ENCODE measurements around the gene HS6ST3.

The HS6ST3 gene

DNA sequence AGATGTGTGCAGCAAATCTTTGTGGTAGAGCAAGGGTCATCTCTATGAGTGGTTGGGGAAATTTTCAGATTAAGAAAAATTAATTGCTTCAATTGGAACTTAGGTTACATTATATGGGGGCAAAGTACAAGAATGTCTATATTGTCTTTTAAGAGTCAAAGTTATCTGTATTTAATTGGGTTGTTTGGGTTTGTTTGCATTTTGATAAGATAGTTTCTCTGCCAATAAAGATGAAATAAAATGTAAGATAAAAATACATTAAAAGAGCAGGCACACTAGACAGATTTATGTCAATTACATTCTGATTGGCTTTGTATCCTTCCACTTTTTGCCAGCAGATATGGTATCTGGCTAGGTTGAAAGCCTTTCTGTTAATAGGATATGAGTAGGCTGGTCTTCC lies 587.1 kb downstream of the HS6ST3 start:
- no peak for DNase-seq

DNA sequence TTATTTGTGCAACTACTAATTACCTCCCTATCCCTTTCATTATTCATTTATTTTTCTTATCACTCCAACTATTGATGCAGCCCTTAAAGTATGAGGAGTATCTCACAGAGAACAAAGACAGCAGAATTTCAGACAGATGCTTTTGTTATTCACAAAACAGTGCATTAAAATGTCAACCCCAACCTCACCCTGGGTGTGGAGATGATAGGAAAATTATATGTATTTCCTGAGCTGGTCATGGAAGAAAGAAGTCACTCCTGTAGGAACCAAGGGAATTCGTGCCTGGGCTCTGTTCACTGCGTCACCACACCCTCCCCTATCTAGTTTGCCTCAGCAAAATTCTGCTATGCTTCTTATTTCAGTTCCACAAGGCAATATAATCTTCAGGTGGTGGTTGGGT lies 588.9 kb downstream of the HS6ST3 start:
- DNase-seq: no peak

DNA sequence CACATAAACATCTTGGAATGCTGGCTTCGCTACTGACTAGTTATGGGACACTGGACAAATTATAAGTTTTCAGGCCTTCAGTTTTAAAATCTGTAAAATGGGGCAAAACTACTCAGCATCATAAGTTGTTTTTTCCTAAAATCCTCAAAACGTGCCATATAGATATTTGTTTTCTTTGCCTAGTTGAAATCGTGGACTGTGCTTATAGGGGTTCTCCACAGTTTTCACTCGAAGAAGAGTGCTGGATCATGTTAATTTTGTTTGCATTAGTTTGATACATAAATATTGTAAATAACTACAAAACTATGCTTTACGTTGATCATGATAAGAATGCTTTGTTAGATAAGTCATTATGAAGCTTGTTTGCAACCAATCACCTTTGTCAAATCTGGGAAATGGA lies 591.0 kb downstream of the HS6ST3 start:
- no peak for DNase-seq

DNA sequence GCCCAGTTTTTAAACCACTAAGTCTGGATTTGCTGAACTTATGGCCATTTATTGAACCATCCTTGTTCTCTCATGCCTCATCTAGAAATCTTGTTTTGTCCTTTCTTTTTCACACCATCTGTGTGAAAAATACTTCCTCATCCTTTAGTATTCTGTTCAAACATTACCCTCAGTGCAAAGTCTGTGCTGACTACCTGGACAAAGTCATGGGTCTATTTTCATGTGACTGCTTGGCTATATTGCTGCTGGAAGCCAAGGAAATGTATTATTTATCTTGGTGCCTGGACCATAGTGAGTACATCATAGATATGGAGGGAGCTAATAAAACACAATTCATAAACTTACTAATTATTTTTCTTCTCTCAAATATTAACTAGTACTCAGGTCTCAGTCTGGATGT lies 591.9 kb downstream of the HS6ST3 start:
- no peak for DNase-seq

DNA sequence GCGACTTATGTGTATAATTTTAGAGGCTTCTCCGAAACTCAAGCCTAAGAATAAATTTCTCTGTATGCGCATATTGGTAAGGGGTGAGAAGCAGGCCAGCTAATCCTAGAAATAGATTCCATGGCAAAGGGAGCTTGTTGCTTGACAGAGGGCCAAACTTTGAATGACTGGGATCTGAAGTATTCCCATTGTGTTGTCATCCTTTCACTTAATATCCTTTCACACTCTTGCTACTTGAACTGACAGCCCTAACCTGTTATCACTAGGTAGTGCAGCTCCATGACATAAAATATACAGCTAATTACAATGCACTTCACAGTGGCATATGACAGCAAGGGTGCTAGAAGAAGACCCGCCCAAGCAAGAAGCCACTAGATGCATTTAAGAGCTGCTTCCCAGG lies 594.6 kb downstream of the HS6ST3 start:
- DNase-seq: no peak

DNA sequence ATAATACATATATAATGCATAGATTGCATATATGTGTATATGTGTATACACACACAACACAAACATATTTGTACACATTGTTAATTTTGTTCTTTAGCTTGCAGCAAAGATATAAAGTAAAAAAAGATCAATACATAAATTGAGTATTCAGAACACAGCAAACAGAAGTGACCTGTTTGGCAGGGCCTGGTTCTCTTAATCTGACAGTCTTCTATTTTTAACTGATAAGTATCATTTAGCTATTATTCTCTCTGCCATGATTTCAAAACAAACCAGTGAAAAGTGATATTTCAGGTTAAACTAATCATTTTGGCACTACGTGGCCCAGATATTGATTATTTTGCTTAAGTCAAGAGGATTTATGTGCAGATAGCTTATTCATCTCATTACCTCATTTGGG lies 595.0 kb downstream of the HS6ST3 start:
- DNase-seq: no peak

DNA sequence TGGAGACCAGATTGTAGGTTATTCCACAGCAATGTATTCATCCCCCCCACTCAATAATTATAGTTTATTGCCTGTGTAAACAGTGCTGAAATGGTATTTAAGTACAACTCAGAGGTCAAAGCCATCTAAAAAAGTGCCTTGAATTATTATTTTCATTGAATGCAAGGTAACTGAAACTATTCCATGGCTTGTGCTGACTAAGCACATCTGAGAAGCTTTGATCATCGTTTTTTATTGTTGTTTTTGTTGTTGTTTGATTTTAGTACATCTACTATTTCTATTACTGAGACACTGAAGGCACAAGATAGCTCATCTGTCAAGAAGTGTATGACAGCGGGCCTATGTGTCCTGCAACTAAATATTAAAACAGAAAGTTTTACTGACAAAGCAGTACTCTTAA lies 596.4 kb downstream of the HS6ST3 start:
- no peak for DNase-seq

DNA sequence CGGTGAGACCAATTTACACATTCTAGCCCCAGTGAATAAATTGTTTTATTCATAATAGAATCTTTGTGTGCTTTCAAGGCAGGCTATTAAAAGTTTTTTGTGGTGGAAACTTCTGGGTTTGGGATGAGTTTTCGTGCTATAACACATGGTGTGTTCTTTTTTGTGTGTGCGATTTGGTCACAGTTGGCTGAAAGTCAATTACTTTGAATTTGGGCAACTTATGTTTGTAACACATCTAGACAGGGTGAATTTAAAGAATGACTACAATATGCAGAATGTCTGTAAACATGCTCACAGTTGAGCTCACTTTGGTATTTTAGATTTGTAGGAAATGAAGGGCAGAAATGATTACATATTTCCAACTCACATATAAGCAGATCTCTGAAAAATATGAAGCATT lies 597.3 kb downstream of the HS6ST3 start:
- DNase-seq: no peak

DNA sequence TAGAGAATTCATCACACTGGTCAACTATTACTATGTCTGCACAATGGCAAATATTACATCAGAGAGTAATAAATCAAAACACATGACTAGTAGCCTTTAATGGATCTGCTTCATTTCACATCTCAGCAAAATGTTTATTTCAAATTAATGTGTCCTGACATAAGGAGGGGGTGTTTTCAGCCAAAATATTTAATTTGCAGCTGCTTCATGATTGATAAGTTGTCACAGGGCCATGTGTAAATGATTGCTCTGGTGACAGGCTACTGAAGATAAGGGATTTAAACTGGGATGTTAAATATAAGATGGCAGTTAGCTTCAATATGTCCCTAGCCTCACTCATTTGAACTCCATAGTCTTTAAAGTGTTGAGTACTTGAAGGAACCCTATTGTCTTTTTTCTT lies 601.1 kb downstream of the HS6ST3 start:
- DNase-seq: no peak

DNA sequence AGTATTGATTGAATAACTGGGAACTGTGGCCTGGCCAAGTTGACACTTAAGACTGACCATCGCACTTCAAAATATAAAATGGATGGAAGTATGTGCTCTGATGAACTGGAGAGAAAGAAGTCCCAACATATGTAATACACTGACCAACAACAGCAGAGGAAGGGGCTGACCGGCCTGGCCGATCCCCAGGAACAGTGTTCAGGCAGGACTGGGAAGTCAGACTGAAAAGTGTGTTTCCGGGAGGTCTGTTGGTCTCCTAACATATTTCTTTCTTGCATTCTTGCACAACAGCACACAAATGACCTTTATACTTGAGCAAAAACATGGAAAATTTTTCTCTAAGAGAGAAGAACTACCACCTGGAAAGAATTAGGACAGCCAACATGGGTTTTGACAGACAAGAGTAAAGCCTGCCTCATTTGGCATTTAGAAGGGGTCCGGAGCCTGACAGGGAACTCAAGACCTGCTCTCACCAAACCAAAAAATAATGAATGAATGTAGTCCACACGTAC lies 606.5 kb downstream of the HS6ST3 start:
- DNase-seq: no peak

DNA sequence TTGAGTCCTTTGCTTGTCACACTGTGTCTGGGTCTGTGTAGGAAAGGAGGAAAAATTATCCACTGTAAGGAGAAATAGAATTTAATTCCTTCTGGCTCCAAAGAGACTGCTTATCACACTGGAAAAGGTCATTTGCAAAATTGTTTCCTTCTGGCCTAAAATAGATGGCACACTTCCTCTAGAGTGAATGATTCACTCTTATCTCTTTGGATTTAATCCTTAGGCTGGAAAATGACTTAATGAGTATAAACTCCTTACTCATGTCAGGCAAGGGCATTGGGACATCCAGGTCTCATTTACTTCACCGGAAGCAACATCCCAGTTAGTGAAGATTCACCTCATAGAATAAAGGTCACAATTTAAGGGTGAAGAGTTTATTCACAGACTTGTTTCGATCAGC lies 610.8 kb downstream of the HS6ST3 start:
- no peak for DNase-seq

DNA sequence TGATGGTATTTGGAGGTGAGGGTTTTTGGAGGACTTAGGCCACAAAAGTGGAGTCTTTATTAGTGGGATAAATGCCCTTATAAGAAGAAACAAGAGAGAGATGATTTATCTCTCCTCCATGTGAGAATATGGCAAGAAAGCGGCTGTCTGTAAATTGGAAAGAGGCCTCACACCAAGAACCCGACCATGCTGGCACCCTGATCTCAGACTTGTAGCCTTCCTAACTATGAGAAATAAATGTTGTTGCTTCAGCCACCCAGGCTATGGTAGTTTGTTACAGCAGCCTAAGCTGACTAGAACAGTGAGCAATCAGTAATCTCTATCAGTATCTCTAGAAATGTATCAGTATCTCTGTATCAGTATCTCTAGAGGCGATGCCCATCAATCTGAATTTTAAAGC lies 617.2 kb downstream of the HS6ST3 start:
- DNase-seq: no peak

DNA sequence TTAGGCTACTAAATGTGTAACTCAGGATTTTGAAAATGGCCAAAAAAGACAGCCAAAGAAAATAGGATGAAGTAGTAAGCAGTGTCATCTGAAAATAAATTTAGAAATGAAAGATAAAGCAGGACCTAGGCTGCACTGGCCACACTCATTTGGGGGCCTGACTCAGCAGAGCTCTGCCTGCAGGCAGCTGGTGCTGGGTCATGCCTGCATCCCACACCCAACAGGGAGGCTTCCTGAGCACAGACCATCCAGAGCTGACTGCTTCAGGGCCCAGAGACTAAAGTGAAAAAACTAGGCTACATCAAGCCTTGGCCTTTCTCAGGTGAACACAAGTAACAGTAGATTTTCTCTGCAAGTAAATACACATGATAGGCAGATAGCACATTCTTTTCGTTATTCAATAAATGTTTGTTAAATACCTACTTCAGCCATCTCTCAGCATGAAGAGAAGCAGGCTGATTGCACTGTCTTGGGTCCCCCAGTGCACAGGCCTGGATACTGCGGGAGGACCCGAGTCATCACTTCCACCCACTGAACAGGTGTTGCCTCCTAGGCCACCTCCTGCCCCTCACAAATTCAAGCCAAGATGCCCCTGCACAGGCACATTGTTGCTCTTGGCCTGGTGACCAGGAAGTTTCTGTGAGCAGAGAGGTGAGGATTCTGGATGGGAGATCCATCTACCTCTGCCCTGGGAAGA lies 620.4 kb downstream of the HS6ST3 start:
- no peak for DNase-seq

DNA sequence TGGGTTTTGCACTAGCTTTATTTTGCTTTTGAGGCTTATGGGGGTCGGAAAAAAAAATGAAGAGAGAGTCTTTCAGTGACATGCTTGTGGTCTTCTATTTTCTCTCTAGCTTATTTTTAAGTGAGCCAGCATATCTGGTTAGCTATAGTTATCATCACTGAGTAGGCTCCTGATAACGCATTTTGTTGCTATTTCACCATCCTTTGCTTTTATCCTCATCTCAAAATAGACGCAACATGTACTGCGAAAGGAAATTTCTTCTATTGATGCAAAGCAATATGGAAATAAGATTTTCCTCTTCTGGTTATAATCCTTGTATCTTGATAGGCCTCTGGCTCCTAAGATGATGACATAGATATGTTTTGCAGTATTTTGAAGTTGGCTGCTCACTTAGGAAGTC lies 630.5 kb downstream of the HS6ST3 start:
- DNase-seq: no peak

DNA sequence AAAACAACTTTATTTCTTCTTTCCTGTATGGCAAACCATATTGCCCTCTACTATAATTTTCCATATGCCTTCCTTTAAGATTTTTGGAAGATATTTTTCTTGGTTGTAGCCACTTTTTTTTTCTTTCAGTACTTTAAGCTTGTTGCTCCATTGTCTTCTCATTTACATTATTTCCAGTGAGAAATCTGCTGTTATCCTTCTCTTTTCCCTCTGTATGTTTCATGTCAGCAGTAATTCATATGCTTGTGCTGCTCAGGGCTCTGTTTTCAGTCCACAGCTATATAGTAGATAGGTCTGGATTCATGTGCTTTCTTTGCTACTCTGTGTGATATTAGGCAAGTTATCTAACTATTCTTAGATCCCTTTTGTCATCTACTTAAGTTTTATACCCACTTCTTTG lies 636.7 kb downstream of the HS6ST3 start:
- DNase-seq: no peak

DNA sequence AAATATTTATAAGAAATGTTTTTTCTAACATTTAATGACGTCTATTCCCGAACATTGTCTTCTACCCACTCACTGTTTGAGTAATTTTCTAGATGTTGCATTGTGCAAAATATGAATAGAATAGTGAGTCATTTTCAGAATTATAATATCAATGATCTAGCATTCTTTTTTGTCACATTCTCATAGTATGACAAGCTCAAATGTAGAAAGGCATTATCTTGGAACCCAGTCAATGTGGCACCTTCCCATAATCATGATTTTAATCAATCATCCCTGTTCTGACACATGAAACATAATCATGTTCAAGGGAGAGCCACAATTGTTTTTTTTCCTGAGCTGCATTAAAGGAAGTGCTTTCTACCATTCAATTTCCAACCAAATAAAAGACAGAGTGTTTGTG lies 638.6 kb downstream of the HS6ST3 start:
- DNase-seq: no peak

DNA sequence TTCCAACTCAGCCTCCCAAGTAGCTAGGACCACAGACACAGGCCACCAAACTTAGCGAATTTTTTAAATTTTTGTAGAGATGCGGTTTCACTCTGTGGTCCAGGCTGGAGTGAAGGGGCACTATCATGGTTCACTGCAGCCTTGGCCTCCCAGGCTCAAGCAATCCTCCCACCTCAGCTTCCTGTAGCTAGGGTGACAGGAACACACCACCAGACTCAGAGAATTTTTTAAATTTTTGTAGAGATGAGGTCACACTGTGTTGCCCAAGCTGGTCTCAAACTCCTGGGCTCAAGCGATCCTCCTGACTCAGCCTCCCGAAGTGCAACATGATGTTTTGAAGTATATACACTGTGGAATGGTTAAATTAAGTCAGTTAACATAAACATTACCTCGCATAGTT lies 640.8 kb downstream of the HS6ST3 start:
- DNase-seq: no peak

DNA sequence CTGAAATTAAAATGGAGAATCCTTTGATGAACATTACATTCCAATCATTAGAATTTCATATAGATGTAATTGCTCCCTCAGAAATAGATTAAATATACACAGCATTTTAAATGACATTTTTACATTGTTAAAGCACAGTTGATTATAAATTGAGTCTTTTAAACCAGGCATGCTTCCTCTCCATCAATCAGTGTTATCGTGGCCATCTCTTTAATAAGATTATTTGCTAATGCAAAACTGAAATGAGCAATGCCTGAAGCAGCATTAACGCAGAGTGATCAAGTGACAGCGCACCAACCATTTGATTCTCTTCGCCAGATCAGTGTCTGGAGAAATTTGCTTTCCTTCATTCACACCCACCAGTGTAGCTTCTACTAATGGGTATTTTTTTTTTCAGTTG lies 644.6 kb downstream of the HS6ST3 start:
- DNase-seq: no peak

DNA sequence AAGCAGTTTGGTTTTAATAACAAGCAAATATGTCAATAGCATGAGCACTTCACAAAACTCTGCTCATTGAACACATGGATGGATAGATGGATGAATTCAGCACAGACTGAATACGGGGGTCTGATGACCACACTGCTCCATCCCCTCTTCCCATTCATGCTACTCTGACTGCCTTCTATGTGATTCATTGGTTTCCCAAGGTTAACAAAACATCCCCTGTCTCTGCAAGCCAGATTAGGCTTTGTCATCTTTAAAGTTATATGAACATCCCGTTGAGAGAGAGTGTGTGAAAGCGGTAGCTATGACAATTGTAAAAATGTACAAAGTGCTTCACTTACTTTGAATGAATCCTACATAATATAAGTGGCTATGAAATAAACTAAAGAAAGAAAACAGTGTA lies 651.9 kb downstream of the HS6ST3 start:
- no peak for DNase-seq

DNA sequence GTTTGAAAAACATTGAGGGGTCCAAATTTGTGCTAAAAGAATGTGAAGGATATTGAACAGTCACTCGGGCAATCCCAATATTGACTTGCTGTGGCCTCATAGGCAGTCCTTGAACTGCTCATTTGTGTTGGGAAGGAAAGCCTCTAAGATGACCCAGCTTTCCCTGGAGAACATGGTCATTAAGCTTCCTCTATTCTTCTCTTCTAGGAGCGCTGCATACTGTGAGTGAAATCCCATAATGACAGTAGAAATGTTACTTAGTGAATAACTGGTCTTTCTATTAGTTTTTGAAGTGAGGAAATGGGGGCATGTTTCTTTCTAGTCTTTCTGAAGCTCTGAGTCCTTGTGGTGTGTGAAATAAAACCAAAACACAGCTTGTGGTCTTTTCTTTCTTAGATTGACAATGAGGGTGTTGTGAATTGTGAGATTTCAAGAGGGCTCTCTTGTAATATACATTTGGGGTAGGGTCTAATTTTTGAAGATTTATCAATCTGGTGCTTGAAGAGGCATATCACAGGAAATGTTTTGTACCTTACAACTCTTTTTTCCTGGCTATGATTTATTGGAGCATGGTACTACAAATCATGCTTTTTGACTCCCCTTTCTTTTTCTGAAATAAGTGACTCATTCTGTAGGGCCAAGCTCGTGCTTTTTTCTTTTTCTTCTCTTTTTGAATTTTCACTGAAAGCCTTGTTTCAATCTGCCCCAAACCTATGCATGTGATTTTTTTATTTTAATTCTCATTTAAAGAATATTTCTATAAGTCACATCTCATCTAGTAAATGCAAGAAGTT lies 653.6 kb downstream of the HS6ST3 start:
- DNase-seq: no peak

DNA sequence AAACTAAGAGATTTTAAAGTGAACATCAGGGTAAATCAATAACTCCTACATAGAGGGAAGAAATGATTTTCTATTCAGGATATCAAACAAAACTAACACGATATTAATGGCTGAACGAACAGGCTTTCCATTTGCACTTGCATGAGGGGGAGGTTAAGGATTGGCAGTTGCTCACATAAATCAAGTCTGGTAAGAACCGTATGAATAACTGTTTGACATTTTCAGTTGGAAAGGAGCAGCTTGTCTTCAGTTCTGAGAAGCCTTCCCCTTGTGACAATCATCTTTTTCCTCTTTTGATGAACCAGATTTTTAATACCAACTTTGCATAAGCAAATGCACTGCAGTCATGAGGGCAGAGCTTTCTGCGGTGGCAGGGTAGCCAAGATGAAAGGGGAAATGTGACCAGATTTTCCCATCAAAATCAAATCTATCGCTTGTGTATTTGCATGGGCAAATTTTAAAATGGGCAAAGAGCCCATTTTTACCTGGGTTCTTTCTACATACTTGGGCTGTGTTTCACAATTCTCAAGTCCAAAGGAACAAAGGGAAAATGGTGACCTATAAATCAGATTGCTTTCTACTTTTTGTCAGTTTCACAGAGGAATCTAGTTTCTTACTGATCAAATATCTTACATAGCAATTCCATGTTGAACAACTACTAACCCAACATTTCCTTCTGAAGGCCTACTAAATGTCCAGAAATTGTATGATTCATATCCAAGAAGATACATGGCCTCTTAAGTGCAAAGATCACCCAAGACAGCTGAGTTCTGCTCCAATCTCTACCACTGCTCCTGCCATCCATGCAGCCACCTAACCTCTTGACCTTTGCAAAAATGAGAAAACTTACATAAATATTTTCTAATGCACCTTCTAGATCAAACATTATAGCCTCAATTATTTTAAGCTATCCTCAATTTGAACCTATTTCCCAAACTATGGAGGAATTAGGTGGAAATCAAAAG lies 654.7 kb downstream of the HS6ST3 start:
- no peak for DNase-seq

DNA sequence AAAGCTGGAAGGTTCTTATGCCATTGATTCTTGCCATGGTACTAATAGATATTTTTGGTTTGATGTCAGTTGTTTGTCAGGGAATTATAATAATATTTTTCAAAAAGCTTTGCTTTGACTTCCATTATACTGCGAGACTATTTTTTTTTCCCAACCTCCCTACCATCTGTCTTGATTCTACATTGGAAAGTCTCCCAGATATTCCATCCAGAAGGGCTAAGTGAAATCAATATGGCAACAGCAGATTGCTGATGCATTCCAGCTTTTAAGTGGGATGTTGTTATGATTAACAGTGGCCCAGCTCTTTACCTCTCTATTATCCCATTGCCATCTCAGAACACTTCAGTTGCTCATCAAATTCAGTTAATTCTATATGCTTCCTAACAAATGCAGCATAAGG lies 657.0 kb downstream of the HS6ST3 start:
- no peak for DNase-seq

DNA sequence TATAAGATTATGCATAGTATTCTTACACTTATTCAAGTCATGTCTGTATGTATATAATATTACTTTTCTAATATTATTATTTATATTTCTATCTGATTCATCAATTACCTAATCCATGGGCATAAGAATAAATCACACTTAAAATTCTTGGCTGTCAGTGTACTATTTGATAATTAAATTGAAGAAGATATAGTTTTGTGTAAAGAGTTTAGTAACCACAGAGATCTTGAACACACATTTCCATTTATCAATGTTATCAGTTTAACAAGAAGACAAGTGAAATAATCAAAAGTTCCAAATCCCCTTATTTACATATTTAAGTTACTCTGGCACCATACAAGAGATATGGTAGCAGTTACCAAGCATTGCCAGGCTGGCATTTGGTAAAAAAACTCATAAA lies 659.9 kb downstream of the HS6ST3 start:
- DNase-seq: no peak
